Adrenal gland (tissue), 12 donors: ENCODE data around the gene SLC38A1. TPM values are rescaled to one million over a fixed set of nuclear protein-coding genes. Genes with fewer than 3 reads are reported as not detected.

Experiments used
- DNase-seq, 7 donors: peaks; one replicate each; pipeline ENCODE4 v3.0.0-alpha.2; 2019 to 2020
- H3K27ac ChIP-seq, 5 donors: fragments of 200-600 bp; sonication (generic) in 4 of 5; 1 replicate in 3 of 5; 2 replicates in 2 of 5; pipeline versions ENCODE4 v1.5.1 to v1.8.0; 2016 to 2020; ENCODE audit warnings: mild to moderate bottlenecking in 1 of 5
- H3K27me3 ChIP-seq: fragments of 200-600 bp; 2 replicates; pipeline ENCODE4 v1.8.0; 2021
- H3K36me3 ChIP-seq, 2 donors: fragments of 200-600 bp; replicated peaks in 1 of 2; 1 replicate in 1 of 2; 2 replicates in 1 of 2; pipeline versions ENCODE4 v1.5.1 to v1.8.0; 2018 to 2022
- H3K4me1 ChIP-seq, 2 donors: fragments of 200-600 bp; replicated peaks in 1 of 2; 1 replicate in 1 of 2; 2 replicates in 1 of 2; pipeline versions ENCODE4 v1.5.1 to v1.8.0; 2018 to 2021
- H3K4me3 ChIP-seq, 4 donors: fragments of 200-600 bp; sonication (generic) in 3 of 4; one replicate each; pipeline ENCODE4 v1.5.1; 2016 to 2018
- H3K9me3 ChIP-seq, 3 donors: fragments of 200-600 bp; sonication (generic) in 1 of 3; replicated peaks in 1 of 3; 1 replicate in 2 of 3; 2 replicates in 1 of 3; pipeline versions ENCODE4 v1.5.1 to v1.8.0; 2016 to 2021
- POLR2A ChIP-seq, 2 donors: fragments of 450-650 bp; IDR thresholded peaks; one replicate each; pipeline ENCODE4 v1.6.1; 2017; ENCODE audit warnings: antibody characterized with exemption in 2 of 2, mild to moderate bottlenecking in 2 of 2, moderate library complexity in 1 of 2
- WGBS, 4 donors: extraction: QIAGEN DNeasy Blood & Tissue Kit in 2 of 4; methylation state at CpG; one replicate each; pipeline versions ENCODE4 v1.1.5 to v1.1.7; 2013 to 2017; 5-methylcytosine and 5-hydroxymethylcytosine counted together
- intact Hi-C, 2 donors: fragments of 100-400 bp; cut with DNase I; formaldehyde crosslinking; loops; one replicate each; pipeline versions ENCODE4 v1.14.1 to v1.15.0; 2022 to 2023
- polyA plus RNA-seq, 3 donors: library from polyadenylated mRNA; stranded (reverse); fragments of 200-250 nt in 2 of 3; fragments of 350-450 nt in 1 of 3; fragmentation: Illumina TruSeq in 1 of 3; extraction: RNeasy Lipid Tissue Mini Kit (QIAGEN cat#74804) in 1 of 3; gene quantifications; one replicate each; pipeline ENCODE4 v1.2.3, GENCODE V29; 2013 to 2014
- total RNA-seq, 9 donors: library from RNA; depleted of rRNA in 4 of 9; stranded (reverse); fragments of >200 nt in 4 of 9; fragments of 120-200 nt in 1 of 9; fragmentation: NEBNext Ultra II Directional in 1 of 9; extraction: Animal tissue kit (Norgen Biotek cat#: 25700) in 1 of 9; gene quantifications; one replicate each; pipeline versions ENCODE4 v1.1.0 to v1.2.4, GENCODE V29; 2013 to 2023
- TF ChIP-seq, protein P1 (sequence below), 6 experiments: fragments of 450-650 bp in 4 of 6; fragments of 200-600 bp in 2 of 6; sonication (generic) in 1 of 6; IDR thresholded peaks; 1 replicate in 5 of 6; 2 replicates in 1 of 6; pipeline versions ENCODE4 v1.5.1 to v1.8.0; 2016 to 2021; ENCODE audit warnings: antibody characterized with exemption in 6 of 6, mild to moderate bottlenecking in 2 of 6, moderate library complexity in 1 of 6
- donor health status: healthy with polysubstance abuse.
- donor health status: Bipolar disorder and iron deficiency.
- donor health status: DM: yes; HTN: yes; CAD: no.
- donor health status: DM: no; HTN: no; CAD: no.
- donor health status: DM: no; HTN: no; CAD: no.
- donor health status: DM: yes; HTN: yes; CAD: no.

The SLC38A1 gene
- total and polyA plus RNA-seq, 12 donors, result 2.4 to 14.8 (median 6.1) TPM

- no peak overlapping the region for H3K27ac ChIP-seq
These were observed 94.7 kb downstream of the SLC38A1 start for GRCh38 chr12:46174061-46174662.

DNA sequence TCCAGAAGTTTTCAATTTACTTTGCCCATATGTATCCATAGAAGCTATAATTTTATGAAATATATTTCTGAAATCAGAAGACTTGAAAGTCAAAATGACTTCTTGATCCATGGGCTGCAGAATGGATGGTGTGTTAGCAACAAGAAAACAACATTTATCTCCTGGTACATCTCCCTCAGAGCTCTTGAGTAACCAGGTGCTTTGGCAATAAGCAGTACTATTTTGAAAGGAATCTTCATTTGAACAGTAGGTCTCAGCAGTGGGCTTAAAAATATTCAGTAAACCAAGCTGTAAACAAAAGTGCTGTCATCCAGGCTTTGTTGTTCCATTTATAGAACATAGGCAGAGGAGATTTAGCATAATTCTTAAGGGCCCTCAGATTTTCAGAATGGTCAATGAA is 100.4 kb downstream of the SLC38A1 start:
- intact Hi-C loops, result no loop called here
- H3K27me3 ChIP-seq, result no peaks in the 10 kb centered on the region
- TF ChIP-seq POLR2A (IDR thresholded peaks at IDR 0.05), result no peak
- TF ChIP-seq, protein P1, sequence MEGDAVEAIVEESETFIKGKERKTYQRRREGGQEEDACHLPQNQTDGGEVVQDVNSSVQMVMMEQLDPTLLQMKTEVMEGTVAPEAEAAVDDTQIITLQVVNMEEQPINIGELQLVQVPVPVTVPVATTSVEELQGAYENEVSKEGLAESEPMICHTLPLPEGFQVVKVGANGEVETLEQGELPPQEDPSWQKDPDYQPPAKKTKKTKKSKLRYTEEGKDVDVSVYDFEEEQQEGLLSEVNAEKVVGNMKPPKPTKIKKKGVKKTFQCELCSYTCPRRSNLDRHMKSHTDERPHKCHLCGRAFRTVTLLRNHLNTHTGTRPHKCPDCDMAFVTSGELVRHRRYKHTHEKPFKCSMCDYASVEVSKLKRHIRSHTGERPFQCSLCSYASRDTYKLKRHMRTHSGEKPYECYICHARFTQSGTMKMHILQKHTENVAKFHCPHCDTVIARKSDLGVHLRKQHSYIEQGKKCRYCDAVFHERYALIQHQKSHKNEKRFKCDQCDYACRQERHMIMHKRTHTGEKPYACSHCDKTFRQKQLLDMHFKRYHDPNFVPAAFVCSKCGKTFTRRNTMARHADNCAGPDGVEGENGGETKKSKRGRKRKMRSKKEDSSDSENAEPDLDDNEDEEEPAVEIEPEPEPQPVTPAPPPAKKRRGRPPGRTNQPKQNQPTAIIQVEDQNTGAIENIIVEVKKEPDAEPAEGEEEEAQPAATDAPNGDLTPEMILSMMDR (IDR thresholded peaks at IDR 0.05), result no peak
- no peak overlapping the region for H3K4me3 ChIP-seq
- no peaks in the 10 kb centered on the region for H3K4me1 ChIP-seq
- H3K9me3 ChIP-seq, result no peaks in the 10 kb centered on the region
- no peak overlapping the region for H3K27ac ChIP-seq
- no peaks in the 10 kb centered on the region for H3K36me3 ChIP-seq
- DNase-seq, result no peak

More at GRCh38 chr12:46174061-46174662, 94.7 kb downstream of the SLC38A1 start:
- Histone ChIP-seq H3K4me1 (no peaks in the 10 kb centered on the region), H3K36me3 (no peaks in the 10 kb centered on the region), H3K27me3 (no peaks in the 10 kb centered on the region), H3K4me3 (no peak overlapping the region), H3K9me3 (no peaks in the 10 kb centered on the region)
- 69 to 77% (median 73%) methylated on average over 12 of the region's 12 CpGs for WGBS, 4 donors
- intact Hi-C loops, result no loop called here
- TF ChIP-seq, protein P1 (IDR thresholded peaks at IDR 0.05), result no peak
- TF ChIP-seq POLR2A (IDR thresholded peaks at IDR 0.05), result no peak
- no peak for DNase-seq

DNA sequence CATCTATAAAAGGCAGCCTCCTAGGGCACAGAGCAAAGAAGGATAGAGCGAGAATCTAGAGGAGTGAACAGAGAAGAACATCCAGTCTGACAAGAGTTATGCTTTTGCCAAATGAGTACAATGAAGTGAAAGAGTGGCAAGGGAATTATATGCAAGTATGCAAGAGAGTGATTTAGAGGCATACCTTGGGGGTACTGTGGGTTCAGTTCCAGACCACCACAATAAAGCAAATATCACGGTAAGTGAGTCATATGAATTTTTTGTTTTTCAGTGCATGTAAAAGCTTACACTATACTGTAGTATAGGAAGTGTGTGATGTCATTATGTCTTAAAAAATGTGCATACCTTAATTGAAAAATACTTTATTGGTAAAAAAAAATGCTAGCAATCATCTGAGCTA is 101.4 kb downstream of the SLC38A1 start:
- TF ChIP-seq, protein P1 (IDR thresholded peaks at IDR 0.05), result no peak
- no peak for TF ChIP-seq POLR2A (IDR thresholded peaks at IDR 0.05)
- no peaks in the 10 kb centered on the region for H3K4me1 ChIP-seq
- no peaks in the 10 kb centered on the region for H3K36me3 ChIP-seq
- 85 to 93% (median 91%) methylated on average over 2 of the region's 2 CpGs for WGBS, 4 donors
- H3K4me3 ChIP-seq, result no peak overlapping the region
- H3K27me3 ChIP-seq, result no peaks in the 10 kb centered on the region
- no peak overlapping the region for H3K27ac ChIP-seq
- no peak for DNase-seq
- H3K9me3 ChIP-seq, result no peaks in the 10 kb centered on the region
- intact Hi-C loops, result no loop called here

DNA sequence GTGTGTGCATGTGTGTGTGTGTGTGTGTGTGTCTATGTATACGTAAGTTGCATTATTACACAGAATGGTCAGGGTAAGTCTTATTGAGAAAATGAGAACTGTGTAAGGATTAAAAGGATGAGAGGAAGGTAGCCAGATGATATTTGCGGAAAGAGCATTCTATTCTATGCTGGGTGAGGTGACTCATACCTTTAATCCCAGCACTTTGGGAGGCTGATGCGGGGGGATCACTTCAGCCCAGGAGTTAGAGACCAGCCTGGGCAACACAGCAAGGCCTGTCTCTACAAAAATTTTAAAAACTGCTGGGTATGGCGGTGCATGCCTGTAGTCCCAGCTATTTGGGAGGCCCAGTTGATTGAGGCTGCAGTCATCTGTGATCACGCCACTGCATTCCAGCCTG is 103.7 kb downstream of the SLC38A1 start:
- Histone ChIP-seq H3K9me3 (no peaks in the 10 kb centered on the region), H3K36me3 (no peaks in the 10 kb centered on the region), H3K4me3 (no peak overlapping the region), H3K27ac (no peak overlapping the region), H3K27me3 (no peaks in the 10 kb centered on the region), H3K4me1 (no peaks in the 10 kb centered on the region)
- intact Hi-C loops, result no loop called here
- TF ChIP-seq, protein P1 (IDR thresholded peaks at IDR 0.05), result no peak
- no peak for TF ChIP-seq POLR2A (IDR thresholded peaks at IDR 0.05)
- WGBS, 4 donors, result 92 to 96% (median 94%) methylated on average over 5 of the region's 5 CpGs
- DNase-seq, result no peak
